Measurements from ENCODE around the gene NLRP13. TPM values are rescaled to one million over a fixed set of nuclear protein-coding genes. Genes with fewer than 3 reads are reported as not detected.

NLRP13 gene
- total and polyA plus RNA-seq, 9 of the 15 experiments (the other 6 are each of a cell fraction or from before 2014, with no cell fraction given), result not detected

DNA sequence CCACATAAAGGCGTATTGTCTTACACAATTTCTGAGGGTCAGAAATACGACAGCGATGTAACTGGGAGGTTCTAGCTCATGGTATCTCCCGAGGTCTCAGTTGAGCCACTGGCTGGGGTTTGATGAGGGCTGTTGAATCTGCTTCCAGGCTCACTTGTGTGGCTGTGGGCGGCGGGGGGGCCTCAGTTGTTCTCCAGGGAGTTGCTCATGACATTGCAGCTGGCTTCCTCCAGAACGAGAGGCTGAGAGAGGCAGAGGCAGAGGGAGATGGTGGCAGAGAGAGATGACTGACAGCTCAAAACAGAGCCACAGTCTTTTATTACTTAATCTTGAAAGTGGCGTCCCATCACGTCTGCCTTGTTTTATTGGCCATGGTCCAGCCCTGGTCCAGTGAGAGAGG is 48.3 kb upstream of the NLRP13 start:
- Histone ChIP-seq H4K20me1 (replicated peaks; ENCODE audit: control insufficient read depth, insufficient read depth, low read length) (no peaks in the 10 kb centered on the region), H3K4me2 (ENCODE audit: insufficient read depth, low read length) (no peak overlapping the region), H3K27ac (ENCODE audit: extremely low read depth, low read depth, low read length) (no peak overlapping the region), H3K4me1 (replicated peaks in 1 of 2; ENCODE audit: control insufficient read depth in 2 of 2, insufficient read depth in 2 of 2, low read length in 2 of 2) (no peaks in the 10 kb centered on the region), H3K9me1 (ENCODE audit: control insufficient read depth, insufficient read depth, low read length) (no peaks in the 10 kb centered on the region), H3K4me3 (no peak overlapping the region), H3K9me3 (replicated peaks; ENCODE audit: control insufficient read depth, insufficient read depth, low read depth, low read length) (no peaks in the 10 kb centered on the region), H3K36me3 (ENCODE audit: control insufficient read depth, insufficient read depth, low read length) (no peaks in the 10 kb centered on the region), H2AFZ (ENCODE audit: low read depth, low read length) (no peak overlapping the region), H3K9ac (ENCODE audit: insufficient read depth in 1 of 2, low read depth in 2 of 2, low read length in 2 of 2) (no peak overlapping the region), H3K27me3 (ENCODE audit: control insufficient read depth in 2 of 2, insufficient read depth in 2 of 2, low read length in 2 of 2) (no peaks in the 10 kb centered on the region), H3K79me2 (ENCODE audit: control insufficient read depth, insufficient read depth, low read length) (no peaks in the 10 kb centered on the region)
- in situ Hi-C loops (cut with MboI) (no loop called here), intact Hi-C loops (cut with micrococcal nuclease) (no loop called here)
- ChIA-PET CTCF (ENCODE audit: low intra/inter-chr PET ratio) (no interaction called here), POLR2A (no interaction called here)
- BruUV-seq (replicated peaks), result no TSS peak
- no peak for FAIRE-seq
- TF ChIP-seq POLR2A (conservative IDR thresholded peaks at IDR 0.05) (no peak), EGR1 (conservative IDR thresholded peaks at IDR 0.05) (no peak), NFIX (CRISPR knock-in tag; IDR thresholded peaks at IDR 0.05; ENCODE audit: low read depth) (no peak), SREBF1 (IDR thresholded peaks at IDR 0.05; ENCODE audit: borderline replicate concordance, low read depth, low read length) (no peak), HNRNPK (IDR thresholded peaks at IDR 0.05; ENCODE audit: low read depth, low read length, poor library complexity, severe bottlenecking) (no peak), BRD9 (IDR thresholded peaks at IDR 0.05; ENCODE audit: low read depth, partially characterized antibody) (no peak)
- TF ChIP-seq, protein P1, sequence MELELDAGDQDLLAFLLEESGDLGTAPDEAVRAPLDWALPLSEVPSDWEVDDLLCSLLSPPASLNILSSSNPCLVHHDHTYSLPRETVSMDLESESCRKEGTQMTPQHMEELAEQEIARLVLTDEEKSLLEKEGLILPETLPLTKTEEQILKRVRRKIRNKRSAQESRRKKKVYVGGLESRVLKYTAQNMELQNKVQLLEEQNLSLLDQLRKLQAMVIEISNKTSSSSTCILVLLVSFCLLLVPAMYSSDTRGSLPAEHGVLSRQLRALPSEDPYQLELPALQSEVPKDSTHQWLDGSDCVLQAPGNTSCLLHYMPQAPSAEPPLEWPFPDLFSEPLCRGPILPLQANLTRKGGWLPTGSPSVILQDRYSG (tag; conservative IDR thresholded peaks at IDR 0.05; ENCODE audit: low read depth), result no peak
- TF ChIP-seq, protein P2, sequence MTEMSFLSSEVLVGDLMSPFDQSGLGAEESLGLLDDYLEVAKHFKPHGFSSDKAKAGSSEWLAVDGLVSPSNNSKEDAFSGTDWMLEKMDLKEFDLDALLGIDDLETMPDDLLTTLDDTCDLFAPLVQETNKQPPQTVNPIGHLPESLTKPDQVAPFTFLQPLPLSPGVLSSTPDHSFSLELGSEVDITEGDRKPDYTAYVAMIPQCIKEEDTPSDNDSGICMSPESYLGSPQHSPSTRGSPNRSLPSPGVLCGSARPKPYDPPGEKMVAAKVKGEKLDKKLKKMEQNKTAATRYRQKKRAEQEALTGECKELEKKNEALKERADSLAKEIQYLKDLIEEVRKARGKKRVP (CRISPR knock-in tag; IDR thresholded peaks at IDR 0.05), result no peak
- WGBS (ENCODE audit: insufficient coverage, low coverage, missing lambda C conversion rate), result under 1% methylated on average over 9 of the region's 9 CpGs
- DNase-seq (ENCODE audit: extremely low read depth in 1 of 4, low spot score in 3 of 4), result no peak
- no peak for ATAC-seq
